Fibroblast of the conjunctiva (primary cell): Measurements from ENCODE around the gene HSBP1.

Experiments
- DNase-seq: peaks from one replicate; pipeline ENCODE4 v3.0.0-alpha.2; 2010; ENCODE audit warnings: low read depth

The HSBP1 gene

DNA sequence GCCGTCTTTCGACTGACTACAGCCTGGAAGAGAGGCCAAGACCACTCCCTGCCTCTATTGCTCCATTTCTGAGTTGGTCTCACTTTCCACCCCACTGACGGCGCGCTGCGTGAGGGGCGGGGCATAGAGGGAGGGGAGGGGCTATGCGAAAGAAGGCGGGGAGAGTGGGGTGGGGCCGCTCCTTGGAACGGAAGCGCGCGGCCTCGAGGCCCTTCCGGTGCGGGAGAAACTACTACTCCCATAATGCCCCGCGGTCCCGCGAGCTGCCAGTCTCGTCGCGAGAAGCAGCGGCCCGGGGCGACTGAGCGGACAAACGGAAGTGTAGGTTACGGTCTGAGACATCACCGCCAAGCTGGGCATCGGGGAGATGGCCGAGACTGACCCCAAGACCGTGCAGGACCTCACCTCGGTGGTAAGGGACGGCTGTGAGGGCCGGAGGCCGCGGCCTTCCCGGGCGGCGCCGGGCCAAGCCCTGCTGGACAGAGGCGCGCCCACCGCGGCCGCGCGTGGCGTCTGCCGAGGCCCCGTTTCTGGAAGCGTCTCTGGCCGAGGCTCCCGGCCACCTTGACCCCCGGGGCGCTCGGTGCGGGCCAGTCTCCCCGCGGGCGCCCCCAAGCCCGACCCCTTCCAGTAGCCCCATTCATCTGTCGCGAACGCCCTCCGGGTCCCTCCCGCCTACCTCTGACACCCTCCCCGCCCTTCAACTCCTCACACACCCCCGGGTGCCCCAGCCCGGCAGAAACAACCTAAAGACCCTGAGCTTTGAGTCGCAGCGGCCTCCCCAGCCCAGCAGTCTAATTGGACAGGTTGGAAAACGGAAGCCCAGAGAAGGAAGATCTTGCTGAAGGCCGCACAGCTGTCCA is at the start of gene HSBP1:
Gene HSBP1 (plus strand): TSS at position 269 of the 863 bp plus-strand sequence. CDS start 99 bp downstream, at position 368.
- peak; percentile 79 for DNase-seq

DNA sequence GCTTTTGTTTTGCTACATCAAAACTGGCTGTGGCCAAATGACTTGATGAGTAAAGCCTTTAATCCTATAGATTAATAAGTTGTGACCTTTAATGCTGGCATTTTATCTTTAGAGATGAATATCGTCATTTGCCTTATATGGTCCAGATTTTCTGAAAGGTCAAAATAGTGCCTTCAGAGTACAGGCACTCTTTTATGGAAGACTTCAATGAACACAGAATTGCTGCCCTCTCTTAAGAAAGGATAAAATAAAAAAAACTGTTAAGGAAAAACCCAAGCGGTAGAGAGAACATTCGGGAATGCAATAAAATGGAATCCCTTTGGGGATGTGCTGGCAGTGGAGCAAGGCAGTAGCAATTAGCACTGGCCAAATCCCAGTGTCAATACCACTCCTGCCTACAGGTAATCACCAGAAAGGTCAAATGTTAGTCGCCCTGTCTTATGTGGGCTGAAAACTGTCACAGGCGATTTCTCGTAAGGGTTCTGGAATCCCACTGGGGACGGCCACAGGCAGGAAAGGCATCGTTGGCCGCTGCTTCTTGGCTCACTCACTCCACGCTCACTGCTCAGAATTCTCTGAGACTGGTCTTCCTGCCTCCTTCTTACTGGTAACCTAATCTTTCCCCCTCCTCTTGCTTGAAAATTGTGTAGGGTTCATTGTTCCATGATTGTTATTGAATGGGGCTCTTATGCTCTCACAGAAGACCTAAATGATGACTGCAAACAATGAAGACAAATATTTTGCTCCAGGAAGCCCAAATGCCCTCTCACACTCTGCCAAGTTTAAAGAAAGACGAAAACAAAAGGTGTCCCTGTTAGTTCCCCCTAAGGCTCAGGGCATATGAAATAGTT is 45.4 kb upstream of the HSBP1 start:
- no peak for DNase-seq

GRCh38 chr16:83762992-83763358 is 44.8 kb upstream of the HSBP1 start:
- DNase-seq = no peak

- no peak for DNase-seq
Measured at GRCh38 chr16:83768986-83769385, 38.8 kb upstream of the HSBP1 start.

- DNase-seq = no peak
Measured at GRCh38 chr16:83769397-83770008, 38.3 kb upstream of the HSBP1 start.

- DNase-seq = no peak
Measured at GRCh38 chr16:83771306-83771942, 36.4 kb upstream of the HSBP1 start.

GRCh38 chr16:83772806-83773205 is 35.0 kb upstream of the HSBP1 start:
- no peak for DNase-seq

- no peak for DNase-seq
Measured at GRCh38 chr16:83774066-83774465, 33.7 kb upstream of the HSBP1 start.

DNA sequence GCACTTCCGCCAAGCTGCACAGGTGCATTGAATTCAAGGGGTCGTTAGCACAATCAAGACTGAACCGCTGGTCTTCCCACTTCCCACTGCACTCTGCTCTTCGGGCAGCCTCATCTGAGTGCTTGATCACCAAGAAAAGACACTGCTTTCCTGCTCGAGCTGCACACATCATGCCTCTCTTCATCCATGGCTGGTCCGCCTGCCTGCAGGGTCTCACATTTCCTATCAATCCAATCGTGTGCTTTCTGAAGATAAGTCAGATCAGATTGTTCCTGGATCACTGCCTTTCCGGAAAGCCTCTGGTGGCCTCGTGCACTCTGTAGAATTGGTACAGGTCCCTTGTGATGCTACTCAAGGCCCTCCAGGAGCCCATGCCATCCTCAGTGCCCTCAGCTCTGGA is 30.8 kb upstream of the HSBP1 start:
- DNase-seq = no peak

DNA sequence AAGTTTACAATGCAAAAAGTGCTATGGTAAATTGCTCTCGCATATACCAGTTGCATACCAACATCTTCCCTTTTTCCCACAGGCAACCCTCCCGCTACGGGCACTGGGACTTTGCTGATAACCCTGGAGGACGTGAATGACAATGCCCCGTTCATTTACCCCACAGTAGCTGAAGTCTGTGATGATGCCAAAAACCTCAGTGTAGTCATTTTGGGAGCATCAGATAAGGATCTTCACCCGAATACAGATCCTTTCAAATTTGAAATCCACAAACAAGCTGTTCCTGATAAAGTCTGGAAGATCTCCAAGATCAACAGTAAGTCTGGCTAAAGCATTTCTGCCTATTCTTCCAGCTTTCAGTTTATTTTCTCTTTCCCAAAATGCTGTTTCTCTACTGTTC is 27.9 kb upstream of the HSBP1 start:
- peak; percentile 13 for DNase-seq

- DNase-seq = no peak
Measured at GRCh38 chr16:83785455-83785854, 22.3 kb upstream of the HSBP1 start.

DNA sequence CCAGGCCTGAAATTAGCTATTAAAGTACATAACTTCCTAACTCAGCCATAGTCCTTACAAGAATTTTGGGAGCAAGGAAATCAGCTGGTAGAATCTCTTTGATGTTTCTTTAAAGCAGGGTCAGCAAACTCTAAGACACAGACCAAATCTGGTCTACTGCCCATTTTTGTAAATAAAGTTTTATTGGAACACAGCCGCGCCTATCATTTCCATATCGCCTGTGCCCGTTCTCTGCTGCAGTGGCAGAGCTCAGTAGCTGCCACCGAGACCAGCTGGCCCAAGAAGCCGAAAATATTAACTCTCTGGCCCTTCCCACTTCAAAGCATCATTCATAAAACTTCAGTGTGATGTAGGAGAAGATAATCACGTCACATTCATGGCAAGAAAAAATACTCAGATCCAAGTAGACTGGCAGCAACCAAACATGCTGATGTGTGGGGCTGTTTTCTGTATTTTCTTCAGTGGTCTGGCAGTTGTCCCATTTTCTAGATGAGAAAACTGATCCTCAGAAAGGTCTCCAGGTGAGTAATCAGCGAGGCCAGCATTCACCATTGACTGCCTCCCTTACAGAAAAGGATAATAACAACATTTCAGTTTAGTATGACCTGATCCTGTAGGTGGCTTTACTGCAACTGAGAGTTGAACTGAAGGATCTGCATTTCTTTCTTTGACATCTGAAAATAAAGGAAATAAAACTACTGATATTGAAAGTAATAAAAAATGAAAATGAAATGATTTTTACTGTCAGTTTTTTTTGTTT is 18.0 kb upstream of the HSBP1 start:
- no peak for DNase-seq

DNA sequence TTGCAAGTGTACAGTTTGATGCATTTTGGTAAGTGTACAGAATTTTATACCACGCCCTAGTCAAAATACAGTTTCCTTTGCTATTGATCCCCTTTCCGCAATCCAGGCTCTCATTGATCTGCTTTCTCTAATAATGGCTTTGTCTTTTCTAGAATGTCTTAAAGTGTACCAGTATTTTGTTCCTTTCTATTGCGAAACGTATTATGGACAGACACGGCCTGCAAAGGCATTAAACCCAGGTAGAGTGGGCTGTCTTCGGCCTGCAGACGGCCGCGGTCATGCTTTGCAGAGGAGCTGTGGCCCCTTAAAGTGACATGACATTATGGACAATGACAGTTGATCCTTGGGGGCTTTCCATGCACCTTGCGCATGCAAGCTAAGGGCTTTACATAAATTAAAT is 15.9 kb upstream of the HSBP1 start:
- DNase-seq = no peak

DNA sequence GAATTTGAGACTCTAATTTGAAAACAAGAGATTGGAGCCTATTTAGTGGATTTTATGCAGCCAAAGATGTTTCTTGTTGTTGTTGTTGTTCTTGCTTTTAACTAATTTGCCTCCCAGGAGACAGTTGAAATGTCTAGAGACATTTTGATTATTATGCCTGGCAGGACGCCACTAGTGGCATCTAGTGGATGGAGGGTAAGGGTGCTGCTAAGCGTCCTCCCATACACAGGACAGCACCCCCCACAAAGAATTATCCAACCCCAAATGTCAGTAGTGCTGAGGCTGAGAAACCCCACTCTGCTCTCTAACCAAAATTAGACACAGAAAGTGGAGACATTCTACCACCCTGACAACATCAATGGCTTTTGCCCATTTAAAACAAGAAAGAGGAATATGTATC is 15.4 kb upstream of the HSBP1 start:
- no peak for DNase-seq

GRCh38 chr16:83793179-83793578 is 14.6 kb upstream of the HSBP1 start:
- DNase-seq = no peak

DNA sequence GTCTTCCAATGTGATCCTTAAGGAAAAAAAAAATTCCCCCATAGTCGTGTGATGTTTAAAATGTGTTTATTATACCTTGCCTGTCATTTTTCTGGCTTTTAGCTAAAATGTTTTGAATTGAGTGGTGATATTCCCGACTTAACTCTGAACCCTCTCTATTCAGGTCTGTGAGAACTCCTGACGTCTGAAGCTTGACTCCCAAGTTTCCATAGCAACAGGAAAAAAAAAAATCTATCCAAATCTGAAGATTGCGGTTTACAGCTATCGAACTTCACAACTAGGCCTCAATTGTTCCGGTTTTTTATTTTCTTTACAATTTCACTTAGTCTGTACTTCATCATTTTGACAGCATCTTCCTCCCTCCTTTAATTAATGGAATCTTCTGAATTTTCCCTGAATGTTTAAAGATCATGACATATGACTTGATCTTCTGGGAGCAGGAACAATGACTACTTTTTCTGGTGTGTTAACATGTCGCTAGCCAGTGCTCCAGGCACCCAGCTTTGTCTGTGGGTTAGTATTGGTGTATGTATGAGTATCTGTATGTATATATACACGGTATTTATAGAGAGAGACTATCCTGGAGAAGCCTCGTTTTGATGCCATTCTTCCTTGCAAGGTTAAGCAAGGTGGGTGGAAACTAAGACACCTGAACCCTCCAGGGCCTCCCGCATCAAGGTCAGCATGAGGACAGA is 12.8 kb upstream of the HSBP1 start:
- DNase-seq = no peak

DNA sequence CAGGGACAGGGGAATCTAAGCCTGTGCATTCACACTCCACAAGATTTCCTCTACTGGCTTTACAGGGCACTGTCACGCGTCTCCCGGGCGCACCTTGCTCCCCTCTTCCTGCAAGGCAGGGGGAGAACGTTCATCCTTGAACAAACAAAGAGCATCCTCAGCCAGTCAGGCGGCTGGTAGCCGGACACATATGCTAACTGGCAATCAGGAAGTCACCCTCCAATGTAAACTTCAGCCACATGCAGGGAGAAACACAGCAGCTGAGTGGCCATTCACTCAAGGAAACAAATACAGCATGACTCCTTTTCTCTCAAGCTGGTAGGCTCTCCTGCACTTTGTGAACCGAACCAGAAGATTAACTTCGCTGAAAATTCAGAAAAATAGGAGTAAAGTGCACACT is 10.8 kb upstream of the HSBP1 start:
- DNase-seq = no peak

GRCh38 chr16:83799336-83799735 is 8.4 kb upstream of the HSBP1 start:
- DNase-seq = no peak

GRCh38 chr16:83802135-83802534 is 5.6 kb upstream of the HSBP1 start:
- DNase-seq = peak; percentile 62

DNA sequence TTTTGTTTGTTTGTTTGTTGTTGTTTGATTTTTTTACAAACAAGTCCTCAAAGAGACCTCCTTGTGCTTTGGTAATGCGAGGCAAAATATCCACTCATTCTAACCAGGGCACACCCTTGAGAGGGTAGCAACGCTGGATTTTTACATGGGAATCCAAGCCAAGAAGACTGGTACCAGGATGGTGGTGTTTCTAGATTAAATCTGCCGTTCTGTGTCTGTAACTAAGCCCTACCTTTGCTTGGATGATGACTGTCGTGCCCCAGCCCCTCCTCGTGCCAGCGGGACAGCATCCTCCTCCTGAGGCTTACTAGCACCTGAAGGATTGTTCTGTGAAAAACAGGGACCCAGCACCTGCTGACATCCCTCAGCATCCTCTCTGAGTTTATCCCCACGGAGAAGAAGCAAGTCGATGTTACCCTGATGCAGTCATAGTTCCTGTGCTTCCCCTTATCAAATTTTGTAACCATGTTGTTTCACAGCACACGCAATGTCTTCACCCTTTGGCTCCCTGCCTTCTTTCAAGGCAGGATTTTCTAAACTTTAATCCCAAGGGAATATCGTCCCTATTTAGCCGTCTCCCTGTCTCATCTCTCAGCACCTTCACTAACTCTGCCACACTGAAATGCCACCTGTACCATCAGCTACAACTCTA is 5.1 kb upstream of the HSBP1 start:
- DNase-seq = no peak
